ENCODE results near the gene GPHN.

- no peak for TF ChIP-seq CTCF (IDR thresholded peaks at IDR 0.05 in 2 of 3, conservative IDR thresholded peaks at IDR 0.05 in 1 of 3; ENCODE audit: control insufficient read depth in 2 of 3, extremely low read depth in 1 of 3, insufficient read depth in 1 of 3, low read depth in 3 of 3, low read length in 3 of 3)
- TF ChIP-seq, protein P1, sequence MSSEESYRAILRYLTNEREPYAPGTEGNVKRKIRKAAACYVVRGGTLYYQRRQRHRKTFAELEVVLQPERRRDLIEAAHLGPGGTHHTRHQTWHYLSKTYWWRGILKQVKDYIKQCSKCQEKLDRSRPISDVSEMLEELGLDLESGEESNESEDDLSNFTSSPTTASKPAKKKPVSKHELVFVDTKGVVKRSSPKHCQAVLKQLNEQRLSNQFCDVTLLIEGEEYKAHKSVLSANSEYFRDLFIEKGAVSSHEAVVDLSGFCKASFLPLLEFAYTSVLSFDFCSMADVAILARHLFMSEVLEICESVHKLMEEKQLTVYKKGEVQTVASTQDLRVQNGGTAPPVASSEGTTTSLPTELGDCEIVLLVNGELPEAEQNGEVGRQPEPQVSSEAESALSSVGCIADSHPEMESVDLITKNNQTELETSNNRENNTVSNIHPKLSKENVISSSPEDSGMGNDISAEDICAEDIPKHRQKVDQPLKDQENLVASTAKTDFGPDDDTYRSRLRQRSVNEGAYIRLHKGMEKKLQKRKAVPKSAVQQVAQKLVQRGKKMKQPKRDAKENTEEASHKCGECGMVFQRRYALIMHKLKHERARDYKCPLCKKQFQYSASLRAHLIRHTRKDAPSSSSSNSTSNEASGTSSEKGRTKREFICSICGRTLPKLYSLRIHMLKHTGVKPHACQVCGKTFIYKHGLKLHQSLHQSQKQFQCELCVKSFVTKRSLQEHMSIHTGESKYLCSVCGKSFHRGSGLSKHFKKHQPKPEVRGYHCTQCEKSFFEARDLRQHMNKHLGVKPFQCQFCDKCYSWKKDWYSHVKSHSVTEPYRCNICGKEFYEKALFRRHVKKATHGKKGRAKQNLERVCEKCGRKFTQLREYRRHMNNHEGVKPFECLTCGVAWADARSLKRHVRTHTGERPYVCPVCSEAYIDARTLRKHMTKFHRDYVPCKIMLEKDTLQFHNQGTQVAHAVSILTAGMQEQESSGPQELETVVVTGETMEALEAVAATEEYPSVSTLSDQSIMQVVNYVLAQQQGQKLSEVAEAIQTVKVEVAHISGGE (CRISPR knock-in tag; IDR thresholded peaks at IDR 0.05): no peak
Observed at GRCh38 chr14:66974397-66975025, 466.6 kb downstream of the GPHN start.
